Ammon's horn (tissue), 1 donor: ENCODE results near the gene TBC1D19.
"Not testable (repeated sequence)": the region's sequence is repeated elsewhere in the genome, so short reads cannot be mapped to it uniquely, and the experiment has no call there.

Experiments used
- DNase-seq: peaks from one replicate; pipeline ENCODE4 v3.0.0-alpha.2; 2016; ENCODE audit warnings: low spot score

TBC1D19 gene

DNA sequence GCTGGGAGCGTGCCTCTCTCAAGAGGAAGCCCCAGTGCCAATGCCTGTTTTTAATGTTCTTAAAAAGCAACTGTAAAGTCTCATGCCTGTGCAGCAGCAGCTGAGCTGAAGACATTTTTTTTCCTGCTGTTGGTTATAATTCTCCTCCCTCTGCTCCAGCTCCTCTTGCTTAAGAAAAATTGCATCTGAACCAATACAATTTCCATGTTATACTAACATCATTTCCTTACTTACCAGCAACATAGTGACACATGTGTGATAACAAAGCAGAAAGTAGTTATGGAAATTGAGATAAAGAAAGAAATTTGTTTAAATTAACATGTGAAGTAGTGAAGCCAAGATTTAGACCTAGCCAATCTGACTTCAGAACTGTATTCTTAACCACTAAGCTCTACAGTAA is 101.4 kb downstream of the TBC1D19 start:
- no peak for DNase-seq

DNA sequence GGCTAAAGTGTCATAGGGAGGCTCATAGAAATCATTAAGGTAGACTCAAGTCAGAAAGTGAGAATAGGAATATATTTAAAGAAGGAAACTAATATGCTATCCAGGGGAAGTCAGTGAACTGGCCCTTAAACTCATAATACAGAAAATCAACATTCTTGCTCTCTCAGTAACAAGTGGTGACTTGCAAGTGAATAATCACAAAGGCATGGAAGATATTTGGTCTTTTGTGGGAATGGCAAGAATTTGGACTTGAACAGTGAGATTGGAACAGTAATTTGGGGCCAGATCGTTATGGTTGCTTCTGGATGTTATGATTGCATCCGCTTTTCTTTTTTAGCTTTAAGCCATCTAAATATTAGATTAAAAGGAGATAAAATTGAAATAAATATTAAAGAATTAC is 103.8 kb downstream of the TBC1D19 start:
- no peak for DNase-seq

DNA sequence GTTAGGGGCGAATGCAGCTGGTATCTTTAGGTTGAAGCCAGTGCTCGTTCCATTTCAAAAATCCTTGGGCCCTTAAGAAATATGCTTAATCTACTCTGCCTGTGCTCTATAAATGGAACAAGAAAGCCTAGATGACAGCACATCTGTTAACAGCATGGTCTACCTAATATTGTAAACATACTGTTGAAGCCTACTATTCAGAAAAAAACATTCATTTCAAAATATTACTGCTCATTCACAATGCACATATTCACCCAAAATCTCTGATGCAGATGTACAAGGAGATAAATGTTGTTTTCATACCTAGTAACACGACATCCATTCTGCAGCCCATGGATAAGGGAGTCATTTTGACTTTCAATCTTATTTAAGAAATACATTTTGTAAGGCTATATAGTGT is 106.6 kb downstream of the TBC1D19 start:
- no peak for DNase-seq

DNA sequence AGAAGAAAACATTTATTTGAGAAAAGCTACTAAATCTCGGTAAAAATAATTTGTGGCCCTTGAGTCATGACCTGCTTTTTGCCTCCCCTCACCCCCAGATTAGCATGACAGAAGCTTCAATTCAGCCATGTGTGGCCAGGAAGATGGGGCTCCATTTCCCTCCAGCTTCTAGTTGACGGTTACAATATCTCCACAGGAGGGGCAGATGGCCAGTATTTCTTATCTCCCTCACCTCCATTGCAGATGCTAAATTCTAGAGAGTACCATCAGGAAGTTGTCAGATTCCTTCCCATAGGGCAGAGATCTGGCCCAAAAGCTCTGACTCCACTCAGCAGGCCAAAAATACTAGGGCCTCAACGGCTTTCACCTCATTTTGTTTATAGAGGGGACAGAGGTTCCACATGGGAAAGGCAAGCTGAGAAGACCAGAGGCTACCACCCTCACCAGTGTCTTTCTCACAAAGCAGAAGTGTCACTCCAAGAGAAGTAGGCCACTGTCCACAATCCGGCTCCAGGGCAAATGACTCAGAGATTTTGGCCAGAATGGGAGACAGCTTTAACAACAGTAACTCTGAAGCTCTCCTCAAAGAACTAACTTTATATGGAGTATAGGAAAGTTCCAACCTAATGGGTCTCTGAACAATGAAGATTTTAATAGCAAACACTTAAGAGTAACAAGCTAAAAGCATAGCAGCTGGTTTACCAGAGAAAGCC is 108.3 kb downstream of the TBC1D19 start:
- no peak for DNase-seq

DNA sequence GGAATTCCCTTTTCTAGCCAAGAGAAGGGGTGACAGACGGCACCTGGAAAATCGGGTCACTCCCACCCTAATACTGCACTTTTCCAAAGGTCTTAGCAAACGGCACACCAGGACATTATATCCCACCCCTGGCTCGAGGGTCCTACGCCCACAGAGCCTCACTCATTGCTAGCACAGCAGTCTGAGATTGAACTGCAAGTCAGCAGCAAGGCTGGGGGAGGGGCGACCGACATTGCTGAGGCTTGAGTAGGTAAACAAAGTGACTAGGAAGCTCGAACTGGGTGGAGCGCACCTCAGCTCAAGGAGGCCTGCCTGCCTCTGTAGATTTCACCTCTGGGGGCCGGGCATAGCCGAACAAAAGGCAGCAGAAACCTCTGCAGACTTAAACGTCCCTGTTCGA is 110.2 kb downstream of the TBC1D19 start:
- not testable (repeated sequence) for DNase-seq

DNA sequence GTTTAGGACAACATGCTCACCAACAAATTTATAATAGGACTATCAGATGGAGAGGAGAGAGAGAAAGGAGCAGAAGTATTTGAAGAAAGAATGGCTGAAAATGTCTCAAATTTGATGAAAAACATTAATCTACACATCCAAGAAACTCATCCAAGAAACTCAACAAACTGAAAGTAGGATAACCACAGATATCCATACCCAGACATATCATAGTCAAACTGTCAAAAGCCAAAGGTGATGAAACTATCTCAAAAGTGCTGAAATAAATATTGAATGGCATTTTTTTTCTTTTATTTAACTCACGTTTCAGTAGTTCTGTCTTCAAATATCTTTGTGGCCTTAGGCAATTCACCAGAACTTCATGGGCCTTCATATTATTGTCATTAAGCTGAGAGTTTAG is 116.2 kb downstream of the TBC1D19 start:
- no peak for DNase-seq

DNA sequence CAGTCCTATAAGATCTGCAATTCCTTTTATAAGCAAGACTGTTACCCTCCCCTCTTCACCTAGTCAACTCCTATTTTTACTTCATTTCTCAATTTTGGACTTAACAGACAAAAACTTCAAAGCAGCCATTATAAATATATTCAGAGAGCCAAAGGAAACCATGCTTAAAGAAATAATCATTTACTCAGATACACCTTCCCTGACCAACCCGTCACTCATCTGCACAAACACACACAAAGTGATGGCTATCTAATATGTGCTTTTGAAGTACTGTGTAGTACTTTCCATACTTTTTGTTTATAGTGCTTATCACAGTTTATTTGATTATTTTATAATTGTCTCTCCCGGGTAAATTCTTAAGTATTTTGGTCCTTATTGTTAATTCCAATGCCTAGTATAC is 117.2 kb downstream of the TBC1D19 start:
- DNase-seq = no peak

DNA sequence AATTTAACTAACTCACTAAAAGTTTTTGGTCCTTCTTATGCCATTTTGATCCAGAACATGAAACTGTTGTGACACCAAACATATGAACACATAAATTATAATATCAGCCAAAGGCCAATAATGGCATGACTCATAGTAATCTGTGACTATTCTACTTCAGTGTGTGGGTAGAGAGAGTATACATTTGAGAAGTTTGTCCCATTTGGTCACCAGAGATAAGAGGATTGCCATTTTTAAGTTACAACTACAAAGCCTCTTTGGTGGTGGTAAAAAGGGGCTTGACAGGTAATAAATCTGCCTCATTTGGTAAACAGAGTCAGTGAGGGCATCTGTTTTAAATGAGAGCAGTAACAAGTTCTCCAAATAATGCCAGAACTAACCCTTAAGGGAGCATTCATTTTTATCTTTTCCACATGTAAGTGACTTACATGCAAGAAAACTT is 117.9 kb downstream of the TBC1D19 start:
- no peak for DNase-seq

DNA sequence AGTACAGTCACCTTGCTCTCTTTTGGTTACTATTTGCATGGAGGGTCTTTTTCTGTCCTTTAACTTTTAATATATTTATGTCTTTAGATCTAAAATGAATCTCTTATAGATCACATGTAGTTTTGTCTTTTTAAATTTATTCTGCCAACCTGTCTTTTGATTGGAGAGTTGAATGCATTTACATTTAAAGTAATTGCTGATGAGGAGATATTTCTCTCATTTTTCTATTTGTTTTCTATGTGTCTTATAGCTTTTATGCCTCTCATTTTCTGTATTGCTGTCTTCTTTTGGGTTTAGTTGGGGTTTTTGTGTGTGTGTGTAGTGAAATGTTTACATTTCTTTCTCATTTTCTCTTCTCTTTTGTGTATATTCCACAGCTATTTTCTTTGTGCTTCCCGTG is 123.5 kb downstream of the TBC1D19 start:
- DNase-seq = no peak

DNA sequence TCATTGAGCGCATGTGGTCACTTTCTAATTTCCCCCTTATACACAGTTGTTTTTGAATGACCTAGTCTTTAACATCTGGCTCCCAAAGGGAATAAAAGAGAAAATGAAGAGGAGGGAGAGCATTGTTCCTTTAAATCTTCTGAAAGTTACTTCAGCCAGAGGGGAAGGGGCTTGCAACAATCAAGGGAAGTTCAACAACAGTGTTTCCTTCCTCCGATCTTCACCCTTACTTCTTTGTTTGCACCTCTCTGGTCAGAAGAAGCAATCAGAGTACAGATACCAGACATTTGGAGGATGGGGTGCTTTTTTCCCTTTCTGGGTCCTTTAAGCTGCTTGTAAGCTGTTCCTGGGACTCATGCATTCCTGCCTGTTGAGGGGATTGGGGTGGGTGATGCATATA is 125.4 kb downstream of the TBC1D19 start:
- no peak for DNase-seq

DNA sequence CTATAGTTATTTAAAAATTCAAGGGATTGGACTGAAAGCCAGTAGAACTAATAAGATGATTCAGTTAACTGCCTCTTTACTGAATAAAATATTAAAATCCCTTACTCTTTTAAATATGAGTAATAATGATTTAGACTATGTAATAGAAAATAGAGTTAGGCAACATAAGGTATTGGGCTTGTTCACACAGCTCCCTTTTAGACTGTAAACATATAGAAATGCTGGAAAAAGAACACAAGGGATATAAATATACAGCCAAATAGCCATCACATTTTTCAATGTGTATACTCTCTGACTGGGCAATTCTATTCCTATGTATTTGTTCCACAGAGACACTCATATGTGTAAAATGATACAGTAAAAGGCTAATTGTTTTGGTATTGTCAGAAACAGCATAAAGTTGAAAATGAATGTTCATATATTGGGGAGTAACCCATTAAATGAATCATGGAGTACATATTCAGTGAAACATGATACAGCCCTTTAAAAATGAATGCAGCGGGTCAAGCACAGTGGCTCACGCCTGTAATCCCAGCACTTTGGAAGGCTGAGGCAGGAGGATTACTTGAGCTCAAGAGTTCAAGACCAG is 129.8 kb downstream of the TBC1D19 start:
- no peak for DNase-seq

DNA sequence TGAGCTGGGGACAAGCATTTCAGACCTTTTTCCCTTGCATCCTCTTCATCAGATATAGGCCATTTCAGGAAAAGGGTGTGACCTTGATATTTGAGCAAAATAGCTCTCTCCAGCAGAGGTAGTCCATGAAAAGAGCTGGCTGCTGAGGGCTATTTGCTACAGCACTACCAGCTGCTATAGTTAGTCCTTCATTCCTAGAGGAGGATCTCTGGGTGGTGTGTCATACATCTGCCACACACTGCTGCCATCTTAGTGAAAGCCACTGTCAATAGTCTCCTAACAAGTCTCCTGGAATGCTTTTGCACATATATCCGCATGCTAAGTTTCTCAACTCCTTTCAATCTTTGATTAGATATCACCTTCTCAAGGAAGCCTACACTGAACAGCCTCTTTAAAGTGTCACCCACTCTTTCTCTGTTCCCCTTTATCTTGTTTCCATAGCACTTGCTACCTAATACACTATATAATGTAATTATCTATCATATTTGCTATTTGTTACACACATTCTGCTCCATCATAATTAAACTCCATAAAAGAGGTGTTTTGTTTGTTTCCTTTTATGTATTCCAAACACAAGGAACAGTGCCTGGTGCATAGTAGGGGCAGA is 131.9 kb downstream of the TBC1D19 start:
- DNase-seq = no peak

DNA sequence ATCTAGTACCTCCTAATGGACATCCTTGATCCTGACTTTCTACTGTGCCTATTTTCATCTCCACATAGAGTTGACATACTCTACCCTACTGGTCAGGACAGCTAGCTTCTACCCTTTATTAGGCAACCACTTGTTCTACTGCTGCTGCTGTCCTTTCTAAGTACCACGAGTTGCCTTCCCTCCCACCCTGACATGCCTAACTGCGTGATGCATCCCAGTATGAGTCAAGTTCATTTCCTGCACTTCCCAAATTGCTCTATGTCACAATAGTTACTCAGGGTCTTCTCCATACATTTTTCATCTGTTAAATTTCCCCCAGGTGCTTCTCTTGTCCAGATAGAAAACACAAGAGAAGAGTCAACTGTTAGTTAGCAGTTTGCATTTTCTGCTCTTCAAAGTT is 133.4 kb downstream of the TBC1D19 start:
- DNase-seq = no peak

DNA sequence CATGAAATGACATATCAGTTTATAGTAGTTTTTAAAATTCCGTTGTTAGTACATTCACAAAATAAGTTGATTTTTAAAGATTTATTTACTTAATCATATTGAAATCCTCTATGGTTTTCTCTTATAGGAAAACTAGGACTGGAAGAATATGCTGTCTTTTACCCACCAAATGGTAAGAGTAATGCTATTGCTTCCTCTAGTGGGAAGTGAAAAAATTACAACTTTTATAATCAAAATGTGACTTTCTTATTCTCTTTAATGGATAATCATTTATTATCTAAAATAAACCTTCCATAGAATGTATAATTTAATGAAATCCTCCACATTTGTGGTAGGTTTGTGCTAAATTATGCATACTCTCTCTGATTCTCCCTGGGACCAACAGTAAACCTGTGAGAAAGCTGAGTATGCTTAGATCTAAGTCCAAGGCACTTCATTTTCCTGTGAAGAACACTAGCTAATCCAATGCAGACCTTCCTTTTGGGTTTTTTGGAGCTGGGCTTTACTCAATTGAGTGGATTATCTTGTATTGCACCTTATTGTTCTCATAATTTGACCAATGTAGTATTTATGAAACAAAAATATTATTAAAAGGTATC is 136.2 kb downstream of the TBC1D19 start:
- DNase-seq = no peak

DNA sequence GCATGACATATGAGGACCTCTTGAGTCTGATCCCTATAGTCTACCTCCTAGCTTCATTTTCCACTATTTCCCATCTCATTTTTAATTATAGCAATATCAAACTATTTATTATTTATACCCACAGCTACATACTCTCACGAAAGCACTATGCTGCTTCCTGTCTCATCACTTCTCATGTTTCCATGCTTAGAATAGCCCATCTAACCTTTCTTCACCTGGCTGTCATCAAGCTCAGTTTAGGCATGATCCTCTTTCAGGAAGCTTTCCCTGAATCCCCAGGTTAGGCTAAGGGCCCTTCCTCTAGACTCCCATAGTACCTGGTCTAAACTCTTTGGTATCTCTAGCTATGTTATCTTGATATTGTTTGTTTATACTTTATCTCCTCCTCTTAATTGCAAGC is 137.8 kb downstream of the TBC1D19 start:
- no peak for DNase-seq

DNA sequence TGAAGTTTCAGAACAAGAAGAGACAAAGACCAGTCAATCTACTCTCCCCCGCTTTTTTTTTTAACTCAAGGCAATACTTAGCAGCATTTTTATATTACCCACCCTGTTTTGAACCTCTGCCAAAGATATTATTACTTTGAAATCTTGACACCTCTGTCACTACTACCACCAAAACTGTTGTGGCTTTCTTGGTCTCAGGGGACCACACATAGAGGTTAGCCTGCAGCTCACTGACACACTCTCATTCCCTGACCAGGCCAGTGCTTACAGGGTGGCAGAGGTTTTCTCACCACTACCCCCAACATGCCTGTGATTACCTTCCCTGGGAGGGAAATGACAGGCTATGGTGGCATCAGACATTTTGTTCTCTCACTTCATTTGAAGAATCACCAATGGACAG is 139.3 kb downstream of the TBC1D19 start:
- no peak for DNase-seq

DNA sequence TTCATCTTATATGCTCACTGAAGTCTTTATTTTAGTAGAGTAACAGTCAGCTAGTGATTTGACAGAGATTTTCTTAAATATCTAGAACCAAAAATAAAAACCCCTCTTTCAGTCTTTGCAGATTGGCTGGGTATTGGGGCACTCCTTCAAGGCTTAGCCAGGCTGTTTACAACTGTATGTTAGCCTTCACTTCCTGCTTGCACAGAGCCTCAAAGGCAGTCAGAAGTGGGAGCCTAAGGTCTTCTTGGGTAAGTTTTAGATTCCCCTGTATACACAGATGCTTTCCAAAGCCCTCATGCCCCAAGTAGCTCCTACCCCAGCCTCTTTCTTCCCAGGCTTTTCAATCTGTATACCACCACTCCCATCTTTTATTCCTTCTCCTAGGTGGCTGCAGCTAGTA is 140.7 kb downstream of the TBC1D19 start:
- DNase-seq = no peak

DNA sequence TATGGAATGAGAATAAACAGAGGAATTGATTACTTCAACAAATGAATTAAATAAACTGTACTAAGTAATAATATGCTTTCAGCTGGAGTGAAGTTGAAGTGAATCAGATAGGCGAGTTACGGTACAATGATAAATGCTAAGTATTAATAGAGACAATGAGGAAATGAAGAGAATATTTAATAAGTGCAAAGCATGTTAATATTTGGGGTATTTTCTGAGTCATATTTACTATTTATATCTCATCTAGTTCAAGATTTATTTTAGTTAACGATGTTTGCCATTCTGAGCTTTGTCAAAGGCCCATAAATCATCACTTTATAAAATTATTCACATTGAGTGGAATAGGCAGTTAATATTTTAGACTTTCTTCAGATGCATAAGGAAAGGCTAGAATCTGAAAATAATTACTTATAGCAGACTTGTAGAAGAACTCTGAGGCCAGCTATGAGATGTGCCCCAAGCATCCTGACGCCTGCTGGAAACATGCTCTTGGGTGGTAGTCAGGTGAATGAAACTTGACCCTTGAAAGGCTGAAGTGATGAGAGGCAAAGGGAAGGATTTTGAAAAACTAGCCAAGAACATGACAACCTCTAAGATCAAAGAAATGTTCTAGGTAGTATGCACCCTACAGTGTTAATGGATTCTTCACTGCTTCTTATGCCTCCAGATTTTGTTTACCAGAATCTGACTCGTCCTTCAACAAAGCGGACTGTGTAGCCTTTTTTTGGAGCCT is 142.9 kb downstream of the TBC1D19 start:
- DNase-seq = no peak

DNA sequence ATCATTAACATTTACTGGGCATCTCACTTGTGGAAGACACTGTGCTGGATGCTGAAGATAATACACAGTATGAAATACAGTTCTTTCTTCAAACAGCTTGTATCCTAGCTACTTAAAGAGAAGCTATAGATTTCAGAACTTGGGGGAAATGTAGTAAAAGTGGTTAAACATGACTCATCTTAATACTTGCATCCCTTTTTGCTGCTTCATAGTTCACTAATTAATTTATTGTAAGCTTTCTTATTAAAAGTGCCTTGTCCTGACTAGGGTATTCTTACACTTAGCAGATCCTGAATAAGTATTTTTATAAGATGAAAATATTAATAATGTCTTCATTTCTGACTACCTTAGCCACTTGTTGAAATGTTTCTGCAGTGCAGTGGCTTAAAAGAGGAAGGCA is 144.0 kb downstream of the TBC1D19 start:
- DNase-seq = no peak

DNA sequence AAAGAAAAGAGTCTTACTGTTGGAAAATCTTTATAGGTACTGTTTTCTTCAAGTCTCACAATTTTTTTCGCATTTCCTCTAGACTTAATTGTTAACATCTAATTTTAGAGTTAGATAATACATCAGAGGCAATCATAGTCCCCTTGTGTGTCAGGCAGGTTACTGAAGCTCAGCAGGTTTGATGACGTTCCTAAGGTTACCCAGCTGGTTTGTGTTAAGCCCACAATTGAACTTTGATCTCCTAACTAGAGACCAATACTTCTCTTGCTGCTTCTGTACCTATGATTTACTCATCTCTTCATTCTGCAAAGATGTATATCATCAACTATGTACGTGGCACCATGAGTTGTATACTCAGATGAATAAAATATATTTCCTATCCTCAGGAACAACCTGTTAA is 145.1 kb downstream of the TBC1D19 start:
- DNase-seq = no peak

DNA sequence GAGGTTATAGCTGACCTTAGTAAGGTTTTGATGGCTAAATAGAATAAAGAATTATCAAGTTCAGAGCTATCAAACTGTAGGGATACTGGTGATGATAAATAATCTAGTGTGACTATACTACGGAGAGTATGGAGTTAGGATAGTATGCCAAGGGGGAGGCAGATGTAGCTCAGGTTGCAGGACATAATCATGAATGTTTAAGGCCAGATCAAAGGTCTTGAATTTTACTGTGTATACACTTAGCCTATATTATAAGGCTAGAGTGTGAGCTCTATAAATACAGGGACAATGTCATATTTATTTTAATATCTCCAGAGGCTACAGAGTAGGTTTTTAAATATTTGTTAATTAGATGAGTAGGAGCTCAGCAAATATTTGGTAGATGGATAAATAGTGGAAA is 145.7 kb downstream of the TBC1D19 start:
- DNase-seq = no peak

DNA sequence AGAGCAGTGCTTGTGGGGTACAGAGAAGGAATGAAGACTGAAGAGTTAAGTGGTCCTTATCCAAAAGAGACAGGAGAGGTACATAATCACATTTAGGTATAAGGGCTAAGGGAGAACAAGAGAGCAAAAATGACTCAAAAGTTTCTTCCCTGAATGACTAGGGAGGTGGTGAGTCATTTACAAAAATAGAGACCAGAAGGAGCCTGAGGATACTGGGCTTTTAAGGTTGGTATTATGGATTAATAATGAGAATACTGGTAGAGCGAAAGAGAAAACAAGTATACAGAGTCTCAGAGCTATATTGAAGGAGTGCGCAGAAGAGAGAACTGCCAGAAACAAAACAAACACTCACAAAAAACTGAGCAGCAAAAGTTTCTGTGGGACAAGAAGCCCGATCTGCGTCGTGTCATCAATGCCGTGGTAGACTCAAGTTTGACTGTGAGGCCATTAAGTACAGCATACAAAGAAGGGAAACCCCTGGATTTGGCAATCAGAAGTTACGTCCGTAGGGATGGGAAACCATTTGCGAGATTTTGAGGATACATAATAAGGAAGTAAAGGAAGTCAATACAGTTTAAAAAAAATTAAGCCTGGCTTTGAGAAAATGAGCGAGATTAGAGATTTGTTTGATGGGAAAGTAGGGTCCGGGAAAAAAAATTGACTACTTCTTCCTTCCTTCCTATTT is 147.6 kb downstream of the TBC1D19 start:
- DNase-seq = no peak
